Ecto neural progenitor cell (in vitro differentiated cells): ENCODE data around the gene YEATS4.
"Not testable (repeated sequence)": the region's sequence is repeated elsewhere in the genome, so short reads cannot be mapped to it uniquely, and the experiment has no call there.

Experiments used
- DNase-seq: peaks from one replicate; pipeline ENCODE4 v3.0.0-alpha.2; 2018; ENCODE audit warnings: low spot score

YEATS4 gene

GRCh38 chr12:69359531-69360347, at the start of gene YEATS4:
Gene YEATS4, plus strand, starts transcription at chr12:69359743. Its CDS starts 230 bp downstream, at chr12:69359973.
- peak; percentile 93 for DNase-seq

- no peak for DNase-seq
Measured at GRCh38 chr12:69313209-69313608, 46.3 kb upstream of the YEATS4 start.

GRCh38 chr12:69316784-69317183, 42.8 kb upstream of the YEATS4 start:
- not testable (repeated sequence) for DNase-seq

GRCh38 chr12:69317233-69317632, 42.3 kb upstream of the YEATS4 start:
- DNase-seq: not testable (repeated sequence)

GRCh38 chr12:69318225-69318624, 41.3 kb upstream of the YEATS4 start:
- no peak for DNase-seq

GRCh38 chr12:69321351-69321750, 38.2 kb upstream of the YEATS4 start:
- DNase-seq: no peak

- no peak for DNase-seq
Measured at GRCh38 chr12:69324797-69325466, 34.6 kb upstream of the YEATS4 start.

- no peak for DNase-seq
Measured at GRCh38 chr12:69328426-69328825, 31.1 kb upstream of the YEATS4 start.

GRCh38 chr12:69329669-69330428, 29.7 kb upstream of the YEATS4 start:
- DNase-seq: no peak

- DNase-seq: peak; percentile 57
Measured at GRCh38 chr12:69330475-69331473, 28.8 kb upstream of the YEATS4 start.

GRCh38 chr12:69331519-69331908, 28.0 kb upstream of the YEATS4 start:
- no peak for DNase-seq

- no peak for DNase-seq
Measured at GRCh38 chr12:69331909-69332684, 27.4 kb upstream of the YEATS4 start.

- DNase-seq: no peak
Measured at GRCh38 chr12:69332815-69333358, 26.7 kb upstream of the YEATS4 start.

- DNase-seq: no peak
Measured at GRCh38 chr12:69334158-69334557, 25.4 kb upstream of the YEATS4 start.

- no peak for DNase-seq
Measured at GRCh38 chr12:69337311-69338090, 22.0 kb upstream of the YEATS4 start.

GRCh38 chr12:69338120-69338859, 21.3 kb upstream of the YEATS4 start:
- DNase-seq: no peak

GRCh38 chr12:69338936-69339335, 20.6 kb upstream of the YEATS4 start:
- no peak for DNase-seq

GRCh38 chr12:69339999-69340398, 19.5 kb upstream of the YEATS4 start:
- DNase-seq: no peak

GRCh38 chr12:69341328-69341727, 18.2 kb upstream of the YEATS4 start:
- no peak for DNase-seq
